Mesothelial cell of epicardium (in vitro differentiated cells): ENCODE data around the gene PLXNA2. TPM values are rescaled to one million over a fixed set of nuclear protein-coding genes. Genes with fewer than 3 reads are reported as not detected.

Experiments
- DNase-seq, 2 experiments: peaks; one replicate each; pipeline ENCODE4 v3.0.0; 2021; ENCODE audit warnings: low spot score in 2 of 2; ENCODE audit not compliant: unreplicated experiment in 2 of 2
- H3K27ac Mint-ChIP-seq: 2 replicates; pipeline ENCODE4 v1.8.0; 2021; ENCODE audit warnings: mixed read lengths
- H3K27me3 Mint-ChIP-seq: 2 replicates; pipeline ENCODE4 v1.8.0; 2021; ENCODE audit warnings: low read depth, mixed read lengths
- H3K36me3 Mint-ChIP-seq: 2 replicates; pipeline ENCODE4 v1.8.0; 2021; ENCODE audit warnings: mixed read lengths
- H3K4me1 Mint-ChIP-seq: 2 replicates; pipeline ENCODE4 v1.8.0; 2021; ENCODE audit warnings: mixed read lengths
- H3K4me3 Mint-ChIP-seq: 2 replicates; pipeline ENCODE4 v1.8.0; 2021; ENCODE audit warnings: mild to moderate bottlenecking, moderate library complexity, mixed read lengths
- H3K9me3 Mint-ChIP-seq: 2 replicates; pipeline ENCODE4 v1.8.0; 2021; ENCODE audit warnings: mixed read lengths
- CTCF ChIP-seq: fragments of 200-600 bp; sonication (generic); IDR thresholded peaks from one replicate; pipeline ENCODE4 v1.5.0; 2021; ENCODE audit warnings: antibody characterized with exemption; ENCODE audit not compliant: unreplicated experiment
- total RNA-seq: library from RNA; stranded (reverse); gene quantifications from 3 replicates; pipeline ENCODE4 v1.2.1, GENCODE V29; 2021

PLXNA2 gene
- total RNA-seq, 1 donor from 2014 or later: 14.7 TPM

- H3K9me3 Mint-ChIP-seq: no peaks in the 10 kb centered on the region
- H3K36me3 Mint-ChIP-seq: no peaks in the 10 kb centered on the region
- no peak for DNase-seq
- no peak for TF ChIP-seq CTCF
- no peak overlapping the region for H3K4me3 Mint-ChIP-seq
- peaks cover 13% of the 10 kb centered on the region for H3K27me3 Mint-ChIP-seq
- no peaks in the 10 kb centered on the region for H3K4me1 Mint-ChIP-seq
- no peak overlapping the region for H3K27ac Mint-ChIP-seq
Observed at GRCh38 chr1:208071435-208072031, 172.7 kb downstream of the PLXNA2 start.

GRCh38 chr1:208069908-208070307, 174.3 kb downstream of the PLXNA2 start:
- Mint-ChIP-seq H3K36me3 (no peaks in the 10 kb centered on the region), H3K27me3 (peaks cover 27% of the 10 kb centered on the region), H3K9me3 (no peaks in the 10 kb centered on the region), H3K27ac (no peak overlapping the region), H3K4me3 (no peak overlapping the region), H3K4me1 (no peaks in the 10 kb centered on the region)
- DNase-seq: no peak
- no peak for TF ChIP-seq CTCF

GRCh38 chr1:208069317-208069716, 174.9 kb downstream of the PLXNA2 start:
- TF ChIP-seq CTCF: no peak
- H3K27me3 Mint-ChIP-seq: peaks cover 31% of the 10 kb centered on the region
- no peaks in the 10 kb centered on the region for H3K4me1 Mint-ChIP-seq
- no peak for DNase-seq
- H3K4me3 Mint-ChIP-seq: no peak overlapping the region
- no peak overlapping the region for H3K27ac Mint-ChIP-seq
- H3K36me3 Mint-ChIP-seq: no peaks in the 10 kb centered on the region
- no peaks in the 10 kb centered on the region for H3K9me3 Mint-ChIP-seq

- H3K27ac Mint-ChIP-seq: no peak overlapping the region
- no peaks in the 10 kb centered on the region for H3K4me1 Mint-ChIP-seq
- H3K27me3 Mint-ChIP-seq: peaks cover 33% of the 10 kb centered on the region
- no peak for TF ChIP-seq CTCF
- H3K4me3 Mint-ChIP-seq: no peak overlapping the region
- DNase-seq: no peak
- H3K36me3 Mint-ChIP-seq: no peaks in the 10 kb centered on the region
- H3K9me3 Mint-ChIP-seq: no peaks in the 10 kb centered on the region
Observed at GRCh38 chr1:208068908-208069307, 175.3 kb downstream of the PLXNA2 start.

GRCh38 chr1:208068407-208068806, 175.8 kb downstream of the PLXNA2 start:
- no peak overlapping the region for H3K4me3 Mint-ChIP-seq
- H3K27ac Mint-ChIP-seq: no peak overlapping the region
- H3K9me3 Mint-ChIP-seq: no peaks in the 10 kb centered on the region
- no peaks in the 10 kb centered on the region for H3K36me3 Mint-ChIP-seq
- H3K4me1 Mint-ChIP-seq: no peaks in the 10 kb centered on the region
- H3K27me3 Mint-ChIP-seq: peaks cover 38% of the 10 kb centered on the region
- DNase-seq: no peak
- no peak for TF ChIP-seq CTCF

- H3K27ac Mint-ChIP-seq: no peak overlapping the region
- H3K9me3 Mint-ChIP-seq: no peaks in the 10 kb centered on the region
- no peaks in the 10 kb centered on the region for H3K36me3 Mint-ChIP-seq
- H3K4me1 Mint-ChIP-seq: peaks cover under 1% of the 10 kb centered on the region
- H3K4me3 Mint-ChIP-seq: no peak overlapping the region
- DNase-seq: no peak
- no peak for TF ChIP-seq CTCF
- H3K27me3 Mint-ChIP-seq: peaks cover 56% of the 10 kb centered on the region
Observed at GRCh38 chr1:208066583-208066982, 177.6 kb downstream of the PLXNA2 start.
